SK-N-SH (cell line): ENCODE measurements around the gene C11orf97.

Source experiments
- ELF1 ChIP-seq: IDR thresholded peaks from 2 replicates; pipeline ENCODE4 v1.4.0; 2012
- MAX ChIP-seq: IDR thresholded peaks from 2 replicates; pipeline ENCODE4 v1.4.0; 2012; ENCODE audit warnings: low read depth
- TF ChIP-seq, protein P1 (sequence below): IDR thresholded peaks from 2 replicates; pipeline ENCODE4 v1.4.0; 2012; ENCODE audit warnings: low read depth, borderline replicate concordance
- TF ChIP-seq, protein P2 (sequence below): IDR thresholded peaks from 2 replicates; pipeline ENCODE4; 2012
- TF ChIP-seq, protein P3 (sequence below): fragments of 200-600 bp; sonication (generic); IDR thresholded peaks from 2 replicates; pipeline ENCODE4 v1.6.1; 2017; ENCODE audit warnings: antibody characterized with exemption, mild to moderate bottlenecking, moderate library complexity

GRCh38 chr11:94513091-94513490 is 830 bp downstream of the C11orf97 start:
- TF ChIP-seq, protein P1, sequence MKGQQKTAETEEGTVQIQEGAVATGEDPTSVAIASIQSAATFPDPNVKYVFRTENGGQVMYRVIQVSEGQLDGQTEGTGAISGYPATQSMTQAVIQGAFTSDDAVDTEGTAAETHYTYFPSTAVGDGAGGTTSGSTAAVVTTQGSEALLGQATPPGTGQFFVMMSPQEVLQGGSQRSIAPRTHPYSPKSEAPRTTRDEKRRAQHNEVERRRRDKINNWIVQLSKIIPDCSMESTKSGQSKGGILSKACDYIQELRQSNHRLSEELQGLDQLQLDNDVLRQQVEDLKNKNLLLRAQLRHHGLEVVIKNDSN, result no peak
- TF ChIP-seq ELF1, result no peak
- no peak for TF ChIP-seq MAX
- TF ChIP-seq, protein P2, sequence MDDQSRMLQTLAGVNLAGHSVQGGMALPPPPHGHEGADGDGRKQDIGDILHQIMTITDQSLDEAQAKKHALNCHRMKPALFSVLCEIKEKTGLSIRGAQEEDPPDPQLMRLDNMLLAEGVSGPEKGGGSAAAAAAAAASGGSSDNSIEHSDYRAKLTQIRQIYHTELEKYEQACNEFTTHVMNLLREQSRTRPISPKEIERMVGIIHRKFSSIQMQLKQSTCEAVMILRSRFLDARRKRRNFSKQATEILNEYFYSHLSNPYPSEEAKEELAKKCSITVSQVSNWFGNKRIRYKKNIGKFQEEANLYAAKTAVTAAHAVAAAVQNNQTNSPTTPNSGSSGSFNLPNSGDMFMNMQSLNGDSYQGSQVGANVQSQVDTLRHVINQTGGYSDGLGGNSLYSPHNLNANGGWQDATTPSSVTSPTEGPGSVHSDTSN, result peak; percentile 22; the same call in 1 of the 2 replicates
- TF ChIP-seq, protein P3, sequence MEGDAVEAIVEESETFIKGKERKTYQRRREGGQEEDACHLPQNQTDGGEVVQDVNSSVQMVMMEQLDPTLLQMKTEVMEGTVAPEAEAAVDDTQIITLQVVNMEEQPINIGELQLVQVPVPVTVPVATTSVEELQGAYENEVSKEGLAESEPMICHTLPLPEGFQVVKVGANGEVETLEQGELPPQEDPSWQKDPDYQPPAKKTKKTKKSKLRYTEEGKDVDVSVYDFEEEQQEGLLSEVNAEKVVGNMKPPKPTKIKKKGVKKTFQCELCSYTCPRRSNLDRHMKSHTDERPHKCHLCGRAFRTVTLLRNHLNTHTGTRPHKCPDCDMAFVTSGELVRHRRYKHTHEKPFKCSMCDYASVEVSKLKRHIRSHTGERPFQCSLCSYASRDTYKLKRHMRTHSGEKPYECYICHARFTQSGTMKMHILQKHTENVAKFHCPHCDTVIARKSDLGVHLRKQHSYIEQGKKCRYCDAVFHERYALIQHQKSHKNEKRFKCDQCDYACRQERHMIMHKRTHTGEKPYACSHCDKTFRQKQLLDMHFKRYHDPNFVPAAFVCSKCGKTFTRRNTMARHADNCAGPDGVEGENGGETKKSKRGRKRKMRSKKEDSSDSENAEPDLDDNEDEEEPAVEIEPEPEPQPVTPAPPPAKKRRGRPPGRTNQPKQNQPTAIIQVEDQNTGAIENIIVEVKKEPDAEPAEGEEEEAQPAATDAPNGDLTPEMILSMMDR, result no peak
